ENCODE data around the gene HPCAL1. TPM values are rescaled to one million over a fixed set of nuclear protein-coding genes. Genes with fewer than 3 reads are reported as not detected.

Gene HPCAL1
- polyA plus RNA-seq, 3 donors = 28.0 to 31.3 (median 31.2) TPM

- no peak for DNase-seq
Observed at GRCh38 chr2:10300328-10300920, 2.3 kb upstream of the HPCAL1 start.

DNA sequence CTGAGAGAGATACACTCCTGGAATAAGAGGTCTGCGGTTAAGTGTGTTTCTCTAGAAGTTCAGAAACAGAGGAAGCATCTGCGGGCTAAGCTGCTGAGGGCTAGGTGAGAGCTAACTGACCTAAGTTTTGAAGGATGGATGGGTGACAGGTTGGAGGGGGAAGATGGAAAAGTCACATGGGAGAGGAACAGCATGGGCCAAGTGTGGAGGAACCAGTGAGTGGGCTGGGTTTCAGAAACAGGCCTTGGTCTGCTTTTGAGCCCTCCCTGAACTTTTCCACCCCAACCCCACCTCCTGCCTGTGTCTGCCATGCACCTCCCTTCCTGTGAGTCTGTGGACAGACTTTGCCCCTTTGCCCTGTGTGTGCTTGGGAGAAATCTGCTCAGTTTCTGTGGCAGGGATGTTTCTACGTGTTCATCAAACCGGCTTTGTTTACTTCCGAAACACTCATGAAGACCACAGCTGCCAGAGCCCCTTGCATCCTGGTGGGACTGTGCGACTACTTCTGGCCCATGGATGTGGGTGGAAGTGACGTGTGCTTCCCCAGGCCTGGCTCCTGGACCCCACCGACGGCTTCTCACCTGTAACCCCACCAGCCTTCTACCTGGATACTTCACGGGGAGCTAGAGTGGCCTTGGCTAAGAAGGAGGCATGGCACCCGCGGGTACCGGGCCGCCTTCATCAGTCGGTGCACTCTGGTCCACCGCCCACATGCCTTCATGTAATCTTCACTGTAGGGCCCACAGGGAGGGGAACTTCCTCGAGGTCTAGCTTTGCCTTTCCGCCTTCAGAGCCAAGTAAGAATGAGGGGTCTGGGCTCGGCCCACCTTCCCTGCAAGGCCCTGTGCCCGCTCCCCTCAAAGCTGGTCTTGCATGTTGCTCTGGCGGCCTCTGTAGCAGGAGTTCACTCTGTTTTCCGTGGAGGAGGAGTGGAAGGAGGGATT, 1.4 kb upstream of the HPCAL1 start:
- no peak for DNase-seq

DNA sequence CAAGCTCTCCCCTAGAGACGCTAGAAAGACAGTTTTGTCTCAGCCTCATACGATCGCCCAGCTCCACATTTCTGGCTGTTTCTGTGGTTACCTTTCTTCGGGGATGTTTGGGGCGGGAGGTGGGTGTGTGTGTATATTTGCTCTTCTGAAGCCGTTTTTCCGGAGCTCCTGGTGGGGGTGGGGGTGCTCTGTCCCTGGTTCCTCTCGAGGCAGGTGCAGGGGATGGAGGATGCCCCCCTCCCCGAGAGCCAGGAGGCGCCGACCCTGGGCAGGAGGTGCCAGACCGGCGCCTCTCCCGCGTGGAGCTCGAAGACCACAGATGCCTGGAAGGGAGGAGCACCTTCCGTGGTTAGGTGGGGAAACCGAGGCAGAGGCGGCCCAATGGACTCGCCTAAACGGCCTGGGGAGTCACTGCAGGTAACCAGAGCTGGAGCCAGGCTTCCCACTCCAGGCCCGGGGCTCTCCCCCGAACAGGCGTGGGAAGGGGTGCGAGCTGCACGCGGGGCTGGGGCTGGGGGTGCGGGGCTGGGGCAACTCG, 694 bp upstream of the HPCAL1 start:
- no peak for DNase-seq

GRCh38 chr2:10303181-10303693, 533 bp downstream of the HPCAL1 start:
- no peak for DNase-seq

DNA sequence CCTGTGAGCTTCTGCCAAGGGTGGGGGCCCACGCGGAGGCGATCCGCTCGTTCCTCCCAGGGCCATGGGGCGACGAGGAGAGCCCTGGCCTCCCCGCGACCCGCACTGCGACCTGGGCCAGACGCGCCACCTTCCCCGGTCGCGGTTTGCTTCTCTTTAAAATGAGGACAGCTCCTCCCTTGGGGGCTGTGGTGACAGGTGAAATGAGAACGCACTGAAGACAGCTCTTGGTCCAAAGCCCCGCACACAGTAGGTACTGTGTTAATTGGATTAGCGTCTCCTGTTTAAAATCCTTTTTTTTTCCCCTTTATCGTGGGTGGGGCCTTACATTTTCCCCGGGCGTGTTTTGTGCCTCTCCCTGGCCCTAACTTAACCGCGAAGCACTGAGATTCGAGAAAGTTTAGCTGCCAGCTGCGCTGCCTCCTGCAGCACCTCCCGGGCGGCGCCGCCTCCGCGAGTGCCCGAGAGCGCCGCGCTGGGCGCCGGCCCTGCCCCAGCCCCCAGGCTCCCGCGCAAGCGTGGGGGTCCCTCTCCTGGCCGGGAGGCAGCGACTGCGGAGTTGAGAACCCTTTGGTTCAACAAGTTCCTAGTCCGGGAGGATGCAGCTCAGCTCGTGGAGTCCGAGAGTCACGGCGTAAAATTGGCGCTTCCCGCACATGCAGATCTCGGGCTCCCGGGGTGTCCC, 1.1 kb downstream of the HPCAL1 start:
- peak; percentile 48 for DNase-seq

GRCh38 chr2:10304458-10305253, 2.0 kb downstream of the HPCAL1 start:
- DNase-seq = no peak

- no peak for DNase-seq
Observed at GRCh38 chr2:10305254-10305635, 2.5 kb downstream of the HPCAL1 start.

GRCh38 chr2:10305715-10306114, 3.0 kb downstream of the HPCAL1 start:
- DNase-seq = no peak

- no peak for DNase-seq
Observed at GRCh38 chr2:10306901-10307463, 4.3 kb downstream of the HPCAL1 start.

DNA sequence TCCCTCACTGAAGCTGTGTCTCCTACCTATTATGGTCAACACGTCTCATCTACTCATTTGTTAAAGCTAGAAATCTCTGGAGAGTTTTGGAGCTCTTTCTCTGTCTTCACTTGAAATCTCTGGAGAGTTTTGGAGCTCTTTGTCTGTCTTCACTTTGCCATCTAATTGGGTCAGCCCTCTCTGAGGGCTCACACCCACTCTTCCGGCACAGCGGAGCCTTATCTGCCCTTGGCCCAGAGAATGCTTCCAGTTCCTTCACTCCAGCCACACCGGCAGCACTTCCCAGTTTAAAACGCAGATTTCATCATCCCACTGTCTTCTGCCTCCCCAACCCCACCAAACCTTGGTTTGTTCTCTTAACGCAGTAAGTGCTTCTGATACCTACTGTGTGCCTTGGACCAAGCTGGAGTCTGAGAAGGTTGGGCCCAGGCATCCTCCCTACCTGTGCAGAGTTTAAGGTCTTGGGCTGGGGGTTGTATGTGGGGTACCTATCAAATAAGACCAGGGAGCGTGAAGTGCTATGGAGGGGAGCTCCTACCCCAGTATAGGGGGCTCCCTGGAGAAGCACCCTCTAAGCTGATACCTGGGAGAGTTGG, 5.0 kb downstream of the HPCAL1 start:
- DNase-seq = no peak

GRCh38 chr2:10308866-10309265, 6.2 kb downstream of the HPCAL1 start:
- DNase-seq = no peak

GRCh38 chr2:10309286-10309685, 6.6 kb downstream of the HPCAL1 start:
- no peak for DNase-seq

- DNase-seq = no peak
Observed at GRCh38 chr2:10310309-10310888, 7.7 kb downstream of the HPCAL1 start.

DNA sequence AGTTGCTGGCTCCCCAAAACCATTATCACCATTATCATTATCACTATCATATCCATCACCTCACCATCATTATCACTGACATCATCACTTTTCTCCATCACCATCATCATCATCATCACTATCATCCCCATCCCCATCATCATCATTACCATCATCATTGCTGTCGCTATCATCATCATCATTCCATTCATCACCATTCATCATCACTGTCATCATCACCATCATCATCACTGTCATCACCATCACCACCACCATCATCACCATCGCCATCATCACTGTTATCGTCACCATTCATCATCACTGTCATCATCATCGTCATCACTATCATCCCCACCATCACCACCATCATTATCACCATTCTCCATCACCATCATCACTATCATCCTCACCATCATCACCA, 9.0 kb downstream of the HPCAL1 start:
- no peak for DNase-seq

GRCh38 chr2:10312437-10312957, 9.8 kb downstream of the HPCAL1 start:
- DNase-seq = no peak

DNA sequence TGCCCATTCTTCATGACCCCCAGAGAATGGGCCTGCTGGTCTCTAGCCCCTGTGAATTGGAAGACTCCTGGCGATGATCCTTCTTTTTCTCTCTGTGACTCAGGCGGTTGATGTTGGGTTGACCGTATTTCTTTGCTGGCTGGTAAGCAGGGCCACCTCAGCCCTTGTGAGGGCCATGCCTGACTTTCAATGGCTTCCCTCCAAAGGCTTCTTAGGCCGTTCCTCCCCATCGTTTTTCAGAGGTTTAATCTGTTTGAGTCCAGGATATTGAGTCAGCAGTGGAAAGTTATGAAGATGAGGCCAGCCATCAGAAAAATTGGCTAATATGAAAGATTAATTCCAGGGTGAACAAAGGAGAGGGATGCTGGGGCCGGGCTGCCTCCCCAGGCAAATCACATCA, 13.6 kb downstream of the HPCAL1 start:
- no peak for DNase-seq

- DNase-seq = no peak
Observed at GRCh38 chr2:10316860-10317259, 14.2 kb downstream of the HPCAL1 start.

DNA sequence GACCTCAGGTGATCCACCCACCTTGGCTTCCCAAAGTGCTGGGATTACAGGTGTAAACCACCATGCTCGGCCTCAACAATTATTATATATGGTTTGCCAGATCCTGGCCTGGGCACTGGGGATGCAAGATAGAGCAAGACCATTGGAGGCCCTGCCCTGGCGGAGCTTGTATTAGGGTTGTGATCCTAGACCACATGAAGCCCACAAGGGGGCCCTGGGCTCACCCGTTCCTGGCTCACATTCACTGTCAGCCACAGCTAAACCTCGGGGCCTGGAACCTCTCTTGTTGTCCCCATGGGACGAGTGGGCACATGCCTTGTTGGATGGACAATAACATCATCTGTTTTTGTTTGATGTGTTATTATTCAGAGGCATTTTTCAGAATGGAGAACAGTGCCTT, 14.9 kb downstream of the HPCAL1 start:
- no peak for DNase-seq

DNA sequence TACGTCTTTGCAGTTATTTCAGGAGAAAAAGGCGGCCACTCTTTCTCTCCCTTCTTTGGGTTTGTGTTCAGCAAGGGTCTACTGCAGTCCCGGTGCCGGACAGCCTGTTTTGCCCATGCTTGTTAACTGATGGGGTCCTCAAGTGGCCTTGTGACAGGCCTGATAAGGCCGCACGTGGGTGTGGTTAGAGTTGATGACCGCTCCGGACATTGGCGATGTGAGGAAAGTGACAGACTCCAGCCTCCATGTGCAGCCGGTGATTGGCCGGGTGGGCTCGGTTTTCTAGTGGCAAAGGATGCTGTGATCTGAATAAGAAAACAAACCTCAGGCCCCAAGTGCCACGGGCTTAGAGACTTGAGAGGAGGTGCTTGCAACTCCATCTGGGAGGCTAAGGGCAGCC, 15.6 kb downstream of the HPCAL1 start:
- no peak for DNase-seq
